Uterus (tissue), 4 donors: ENCODE results near the gene NCBP1. TPM values are rescaled to one million over a fixed set of nuclear protein-coding genes. Genes with fewer than 3 reads are reported as not detected.
"Not testable (repeated sequence)": the region's sequence is repeated elsewhere in the genome, so short reads cannot be mapped to it uniquely, and the experiment has no call there.

Experiments used
- DNase-seq, 2 donors: peaks; one replicate each; pipeline ENCODE4 v3.0.0-alpha.2; 2019 to 2020
- H3K27ac ChIP-seq, 2 donors: fragments of 200-600 bp; sonication (generic); 1 replicate in 1 of 2; 2 replicates in 1 of 2; pipeline ENCODE4 v1.5.1; 2016 to 2018
- H3K27me3 ChIP-seq, 2 donors: fragments of 200-600 bp; sonication (generic); one replicate each; pipeline ENCODE4 v1.5.1; 2018 to 2019; ENCODE audit warnings: control low read depth in 1 of 2
- H3K36me3 ChIP-seq, 2 donors: fragments of 200-600 bp; sonication (generic); one replicate each; pipeline ENCODE4 v1.5.1; 2019; ENCODE audit warnings: control low read depth in 1 of 2
- H3K4me1 ChIP-seq, 2 donors: fragments of 200-600 bp; sonication (generic); one replicate each; pipeline ENCODE4 v1.5.1; 2018 to 2019; ENCODE audit warnings: control low read depth in 1 of 2
- H3K4me3 ChIP-seq, 2 donors: fragments of 200-600 bp; sonication (generic); 1 replicate in 1 of 2; 2 replicates in 1 of 2; pipeline ENCODE4 v1.5.1; 2018 to 2019; ENCODE audit warnings: mild to moderate bottlenecking in 1 of 2
- H3K9me3 ChIP-seq, 2 donors: fragments of 200-600 bp; sonication (generic); one replicate each; pipeline ENCODE4 v1.5.1; 2019; ENCODE audit warnings: control low read depth in 1 of 2
- POLR2A ChIP-seq, 2 donors: fragments of 450-650 bp; IDR thresholded peaks; one replicate each; pipeline ENCODE4 v1.6.1; 2016; ENCODE audit warnings: antibody characterized with exemption in 2 of 2, mild to moderate bottlenecking in 1 of 2, moderate library complexity in 1 of 2
- intact Hi-C: fragments of 100-400 bp; cut with DNase I; formaldehyde crosslinking; loops from one replicate; pipeline ENCODE4 v1.15.1; 2023; ENCODE audit warnings: low total_unique reads
- total RNA-seq, 4 donors: library from RNA; depleted of rRNA in 3 of 4; stranded (reverse); fragments of >200 nt in 3 of 4; gene quantifications; one replicate each; pipeline versions ENCODE4 v1.1.0 to v1.2.4, GENCODE V29; 2014 to 2023
- TF ChIP-seq, protein P1 (sequence below), 4 experiments: fragments of 200-600 bp in 2 of 4; fragments of 450-650 bp in 2 of 4; sonication (generic) in 2 of 4; IDR thresholded peaks; one replicate each; pipeline ENCODE4 v1.5.1; 2016 to 2019; ENCODE audit warnings: antibody characterized with exemption in 4 of 4, mild to moderate bottlenecking in 2 of 4, moderate library complexity in 1 of 4
- donor health status: DM: yes; HTN: yes; CAD: no.

Gene NCBP1, protein sequence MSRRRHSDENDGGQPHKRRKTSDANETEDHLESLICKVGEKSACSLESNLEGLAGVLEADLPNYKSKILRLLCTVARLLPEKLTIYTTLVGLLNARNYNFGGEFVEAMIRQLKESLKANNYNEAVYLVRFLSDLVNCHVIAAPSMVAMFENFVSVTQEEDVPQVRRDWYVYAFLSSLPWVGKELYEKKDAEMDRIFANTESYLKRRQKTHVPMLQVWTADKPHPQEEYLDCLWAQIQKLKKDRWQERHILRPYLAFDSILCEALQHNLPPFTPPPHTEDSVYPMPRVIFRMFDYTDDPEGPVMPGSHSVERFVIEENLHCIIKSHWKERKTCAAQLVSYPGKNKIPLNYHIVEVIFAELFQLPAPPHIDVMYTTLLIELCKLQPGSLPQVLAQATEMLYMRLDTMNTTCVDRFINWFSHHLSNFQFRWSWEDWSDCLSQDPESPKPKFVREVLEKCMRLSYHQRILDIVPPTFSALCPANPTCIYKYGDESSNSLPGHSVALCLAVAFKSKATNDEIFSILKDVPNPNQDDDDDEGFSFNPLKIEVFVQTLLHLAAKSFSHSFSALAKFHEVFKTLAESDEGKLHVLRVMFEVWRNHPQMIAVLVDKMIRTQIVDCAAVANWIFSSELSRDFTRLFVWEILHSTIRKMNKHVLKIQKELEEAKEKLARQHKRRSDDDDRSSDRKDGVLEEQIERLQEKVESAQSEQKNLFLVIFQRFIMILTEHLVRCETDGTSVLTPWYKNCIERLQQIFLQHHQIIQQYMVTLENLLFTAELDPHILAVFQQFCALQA
- total RNA-seq, result 10 to 100 TPM in 3 of 4 donors, 1 to 10 TPM in 1; 3.5 to 47.6 (median 24.0) TPM

DNA sequence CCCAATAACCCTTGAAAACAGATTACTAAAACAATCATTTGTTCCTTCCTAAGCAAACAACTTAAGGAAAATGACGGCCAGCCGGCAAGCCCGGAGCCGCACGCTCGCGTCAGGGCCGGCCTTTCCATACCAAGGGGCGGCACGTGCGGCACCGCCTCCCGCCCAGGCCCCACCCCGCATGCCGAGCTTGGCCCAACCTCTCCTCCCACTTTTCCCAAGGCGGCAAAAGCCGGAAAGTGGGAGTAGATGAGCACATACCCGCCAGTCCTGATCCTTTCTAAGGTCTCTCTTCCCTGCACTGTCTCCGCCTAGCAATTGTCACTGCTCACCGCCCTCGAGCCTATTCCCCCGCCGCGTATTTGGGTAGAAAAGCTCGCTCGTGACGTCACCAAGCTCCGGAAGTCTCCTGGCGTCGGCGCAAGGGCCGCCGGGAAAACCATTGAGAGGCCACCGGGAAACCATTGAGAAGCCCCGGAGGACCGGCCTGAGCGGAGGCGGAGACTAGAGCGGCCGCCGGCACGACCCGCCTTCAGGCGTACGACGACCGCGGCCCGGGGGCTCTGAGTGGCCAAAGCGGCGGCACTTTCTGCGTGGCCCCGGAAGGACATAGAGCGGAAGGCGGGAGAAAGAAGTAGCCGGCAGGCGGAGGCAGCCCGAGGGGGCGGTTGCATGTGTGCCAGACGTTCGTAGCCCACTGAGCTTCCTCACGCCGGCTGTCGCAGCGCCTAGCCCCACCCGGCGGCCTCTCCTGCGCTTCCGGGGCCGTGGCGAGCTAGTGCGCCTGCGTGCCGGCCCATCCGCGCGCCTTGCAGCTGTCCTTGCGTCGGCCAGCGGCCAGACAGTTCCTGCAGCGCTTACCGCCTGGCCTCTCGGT is at the start of gene NCBP1, which contains the start of gene TSTD2:
NCBP1 (plus strand) TSS at position 837 of the 874 bp plus-strand sequence. CDS start 61 bp downstream, outside the sequence.
TSTD2 (minus strand) TSS at position 384 of the 874 bp plus-strand sequence. CDS start 5,806 bp downstream, outside the sequence.
- intact Hi-C loops, result no loop called here
- Histone ChIP-seq H3K27ac (peak within 1 kb of the TSS; percentile 96 to 99), H3K27me3 (no peaks in the 10 kb centered on the region), H3K4me3 (peak within 1 kb of the TSS; percentile 87 to 99), H3K36me3 (no peaks in the 10 kb centered on the region), H3K4me1 (peaks cover 7% of the 10 kb centered on the region in 2 donors), H3K9me3 (no peaks in the 10 kb centered on the region)
- TF ChIP-seq, protein P1, sequence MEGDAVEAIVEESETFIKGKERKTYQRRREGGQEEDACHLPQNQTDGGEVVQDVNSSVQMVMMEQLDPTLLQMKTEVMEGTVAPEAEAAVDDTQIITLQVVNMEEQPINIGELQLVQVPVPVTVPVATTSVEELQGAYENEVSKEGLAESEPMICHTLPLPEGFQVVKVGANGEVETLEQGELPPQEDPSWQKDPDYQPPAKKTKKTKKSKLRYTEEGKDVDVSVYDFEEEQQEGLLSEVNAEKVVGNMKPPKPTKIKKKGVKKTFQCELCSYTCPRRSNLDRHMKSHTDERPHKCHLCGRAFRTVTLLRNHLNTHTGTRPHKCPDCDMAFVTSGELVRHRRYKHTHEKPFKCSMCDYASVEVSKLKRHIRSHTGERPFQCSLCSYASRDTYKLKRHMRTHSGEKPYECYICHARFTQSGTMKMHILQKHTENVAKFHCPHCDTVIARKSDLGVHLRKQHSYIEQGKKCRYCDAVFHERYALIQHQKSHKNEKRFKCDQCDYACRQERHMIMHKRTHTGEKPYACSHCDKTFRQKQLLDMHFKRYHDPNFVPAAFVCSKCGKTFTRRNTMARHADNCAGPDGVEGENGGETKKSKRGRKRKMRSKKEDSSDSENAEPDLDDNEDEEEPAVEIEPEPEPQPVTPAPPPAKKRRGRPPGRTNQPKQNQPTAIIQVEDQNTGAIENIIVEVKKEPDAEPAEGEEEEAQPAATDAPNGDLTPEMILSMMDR (IDR thresholded peaks at IDR 0.05), result peak in 1 of 4 experiments; percentile 7
- TF ChIP-seq POLR2A (IDR thresholded peaks at IDR 0.05), result peak; percentile 65 to 68
- DNase-seq, result peak; percentile 97

DNA sequence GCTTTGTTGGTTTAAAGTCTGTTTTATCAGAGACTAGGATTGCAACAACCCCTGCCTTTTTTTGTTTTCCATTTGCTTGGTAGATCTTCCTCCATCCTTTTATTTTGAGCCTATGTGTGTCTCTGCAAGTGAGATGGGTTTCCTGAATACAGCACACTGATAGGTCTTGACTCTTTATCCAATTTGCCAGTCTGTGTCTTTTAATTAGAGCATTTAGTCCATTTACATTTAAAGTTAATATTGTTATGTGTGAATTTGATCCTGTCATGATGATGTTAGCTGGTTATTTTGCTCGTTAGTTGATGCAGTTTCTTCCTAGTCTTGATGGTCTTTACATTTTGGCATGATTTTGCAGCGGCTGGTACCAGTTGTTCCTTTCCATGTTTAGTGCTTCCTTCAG is 48.8 kb upstream of the NCBP1 start:
- H3K36me3 ChIP-seq, H3K4me3 ChIP-seq, H3K9me3 ChIP-seq, H3K4me1 ChIP-seq, intact Hi-C loops, H3K27me3 ChIP-seq, H3K27ac ChIP-seq, DNase-seq: not testable (repeated sequence)

DNA sequence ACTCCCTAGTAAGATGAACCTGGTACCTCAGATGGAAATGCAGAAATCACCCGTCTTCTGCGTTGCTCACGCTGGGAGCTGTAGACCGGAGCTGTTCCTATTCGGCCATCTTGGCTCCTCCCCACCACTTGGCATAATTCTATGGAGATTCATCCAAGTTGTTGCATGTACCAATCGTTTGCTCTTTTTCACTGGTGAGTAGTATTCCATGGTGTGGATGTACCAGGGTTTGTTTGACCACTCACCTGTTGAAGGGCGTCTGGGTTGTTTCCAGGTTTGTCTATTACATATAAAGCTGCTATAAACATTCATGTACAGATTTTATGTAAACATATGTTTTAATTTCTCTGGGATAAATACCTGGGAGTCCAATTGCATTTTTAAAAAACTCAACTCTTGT is 46.7 kb upstream of the NCBP1 start:
- H3K27me3 ChIP-seq, H3K27ac ChIP-seq, H3K4me1 ChIP-seq, H3K4me3 ChIP-seq, H3K36me3 ChIP-seq, intact Hi-C loops, DNase-seq, H3K9me3 ChIP-seq: not testable (repeated sequence)

DNA sequence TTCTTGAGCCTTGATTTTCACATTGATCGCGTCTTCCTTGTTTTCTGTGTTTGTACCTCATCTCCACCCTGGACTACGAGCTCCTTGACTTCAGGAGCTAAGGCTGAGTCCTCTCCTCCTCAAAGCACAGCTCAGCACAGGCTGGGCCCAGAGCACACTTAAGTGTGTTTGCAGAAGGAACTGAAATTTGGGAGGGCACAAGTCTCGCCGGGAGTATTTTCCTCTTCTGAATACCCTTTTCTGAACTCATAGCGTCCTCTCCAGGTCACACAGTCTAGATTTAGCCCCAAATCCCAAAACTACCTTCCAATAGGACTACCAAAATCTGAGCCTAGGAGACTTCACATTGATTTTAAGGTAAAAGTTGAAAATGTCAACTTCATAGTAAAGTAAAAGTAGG is 42.1 kb upstream of the NCBP1 start:
- intact Hi-C loops, result no loop called here
- H3K27me3 ChIP-seq, result no peaks in the 10 kb centered on the region
- DNase-seq, result no peak
- no peak overlapping the region for H3K4me3 ChIP-seq
- no peaks in the 10 kb centered on the region for H3K36me3 ChIP-seq
- H3K27ac ChIP-seq, result no peak overlapping the region
- peaks cover 0 to 5% of the 10 kb centered on the region in 2 donors for H3K4me1 ChIP-seq
- TF ChIP-seq POLR2A (IDR thresholded peaks at IDR 0.05), result no peak
- TF ChIP-seq, protein P1 (IDR thresholded peaks at IDR 0.05), result no peak
- H3K9me3 ChIP-seq, result no peaks in the 10 kb centered on the region

DNA sequence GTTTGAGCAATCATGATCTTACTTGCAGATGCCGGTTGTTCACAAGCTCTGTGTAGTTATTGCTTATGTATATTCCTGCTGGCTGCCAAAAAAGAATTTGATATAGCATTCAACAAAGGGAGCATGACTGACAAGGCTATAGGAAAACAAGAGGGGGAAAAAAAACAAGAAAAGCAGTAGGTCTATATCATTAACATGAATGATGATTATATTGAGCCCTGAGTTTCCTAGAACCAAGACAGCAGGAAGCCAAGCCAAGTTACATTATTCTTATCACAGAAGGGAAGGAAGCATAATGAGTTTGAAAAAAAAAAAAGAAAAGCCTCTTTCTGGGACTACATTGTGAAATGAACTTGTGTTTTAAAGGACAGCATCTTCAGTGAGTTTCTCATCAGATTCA is 41.5 kb upstream of the NCBP1 start:
- TF ChIP-seq, protein P1 (IDR thresholded peaks at IDR 0.05), result no peak
- no peak for TF ChIP-seq POLR2A (IDR thresholded peaks at IDR 0.05)
- no peaks in the 10 kb centered on the region for H3K36me3 ChIP-seq
- H3K9me3 ChIP-seq, result no peaks in the 10 kb centered on the region
- no peak for DNase-seq
- H3K27me3 ChIP-seq, result no peaks in the 10 kb centered on the region
- no peak overlapping the region for H3K4me3 ChIP-seq
- H3K4me1 ChIP-seq, result peaks cover 0 to 6% of the 10 kb centered on the region in 2 donors
- H3K27ac ChIP-seq, result peak overlapping the region in 1 of 2 donors; percentile 21
- intact Hi-C loops, result no loop called here
